H1 (cell line): ENCODE results near the gene NPIPA1. TPM values are rescaled to one million over a fixed set of nuclear protein-coding genes. Genes with fewer than 3 reads are reported as not detected.
"Not testable (repeated sequence)": the region's sequence is repeated elsewhere in the genome, so short reads cannot be mapped to it uniquely, and the experiment has no call there.

ENCODE experiments used
- CTCF ChIA-PET: fragments of 300-600 bp; sonication (Branson Sonifier 250); formaldehyde crosslinking; loops from one replicate; lab custom pipeline; 2021; ENCODE audit not compliant: partially characterized antibody; lab: Charles Lee
- POLR2A ChIA-PET: fragments of 300-600 bp; sonication (Branson Sonifier 250); formaldehyde crosslinking; loops from one replicate; lab custom pipeline; 2021; ENCODE audit warnings: inconsistent platforms; ENCODE audit not compliant: partially characterized antibody; lab: Charles Lee
- DNase-seq, 2 experiments: peaks; one replicate each; pipeline versions ENCODE4 v3.0.0 to v3.0.0-alpha.2; 2010 to 2022; ENCODE audit warnings: low spot score in 2 of 2, low read depth in 1 of 2, mixed read lengths in 1 of 2
- FAIRE-seq: peaks from 2 replicates; lab custom pipeline; 2011; peaks lifted over from hg19 to GRCh38; lab: Jason Lieb, UNC
- H2AFZ ChIP-seq: 2 replicates; pipeline ENCODE4 v1.8.1; 2012; ENCODE audit warnings: low read length, inconsistent platforms
- H2AK5ac ChIP-seq: 2 replicates; pipeline ENCODE4 v1.6.1; 2013; ENCODE audit warnings: low read depth, low read length
- H2BK120ac ChIP-seq: replicated peaks from 2 replicates; pipeline ENCODE3; 2013; ENCODE audit warnings: low read depth, low read length, inconsistent platforms
- H2BK12ac ChIP-seq: 2 replicates; pipeline ENCODE4 v1.6.1; 2013; ENCODE audit warnings: low read depth, low read length
- H2BK15ac ChIP-seq: 2 replicates; pipeline ENCODE4 v1.6.1; 2013; ENCODE audit warnings: low read length
- H2BK20ac ChIP-seq: 2 replicates; pipeline ENCODE4 v1.6.1; 2013; ENCODE audit warnings: low read length
- H2BK5ac ChIP-seq: 2 replicates; pipeline ENCODE4 v1.6.1; 2013; ENCODE audit warnings: low read depth, low read length
- H3K14ac ChIP-seq: 2 replicates; pipeline ENCODE4 v1.6.1; 2013; ENCODE audit warnings: inconsistent platforms; ENCODE audit not compliant: insufficient read length
- H3K18ac ChIP-seq: 2 replicates; pipeline ENCODE4 v1.6.1; 2013; ENCODE audit warnings: low read length; ENCODE audit errors: extremely low read depth
- H3K23ac ChIP-seq: 2 replicates; pipeline ENCODE4 v1.6.1; 2013; ENCODE audit warnings: inconsistent platforms; ENCODE audit not compliant: insufficient read length
- H3K23me2 ChIP-seq: 2 replicates; pipeline ENCODE4 v1.6.1; 2013; ENCODE audit warnings: low read depth, low read length
- H3K27ac ChIP-seq: 2 replicates; pipeline ENCODE4 v1.6.1; 2011; ENCODE audit warnings: low read depth, low read length, inconsistent platforms
- H3K27me3 ChIP-seq, 4 experiments: replicated peaks in 1 of 4; 1 replicate in 1 of 4; 2 replicates in 3 of 4; pipeline versions ENCODE4 v1.6.1 to v1.8.1; 2011 to 2013; ENCODE audit warnings: low read length in 3 of 4, mild to moderate bottlenecking in 3 of 4, inconsistent platforms in 2 of 4, mixed read lengths in 2 of 4, moderate library complexity in 1 of 4; ENCODE audit not compliant: control insufficient read depth in 3 of 4, insufficient read depth in 3 of 4; ENCODE audit errors: extremely low read depth in 1 of 4
- H3K36me3 ChIP-seq, 4 experiments: 2 replicates each; pipeline versions ENCODE4 v1.6.1 to v1.8.1; 2011 to 2013; ENCODE audit warnings: mild to moderate bottlenecking in 4 of 4, low read length in 3 of 4, moderate library complexity in 2 of 4, control low read depth in 1 of 4, inconsistent platforms in 1 of 4; ENCODE audit not compliant: insufficient read depth in 4 of 4, control insufficient read depth in 2 of 4
- H3K4ac ChIP-seq: replicated peaks from 2 replicates; pipeline ENCODE3; 2013; ENCODE audit warnings: low read length, low read depth, mixed read lengths, inconsistent platforms; ENCODE audit not compliant: insufficient read length
- H3K4me1 ChIP-seq, 4 experiments: replicated peaks in 1 of 4; 1 replicate in 1 of 4; 2 replicates in 3 of 4; pipeline versions ENCODE4 v1.6.1 to v1.8.1; 2011 to 2013; ENCODE audit warnings: low read length in 3 of 4, inconsistent platforms in 2 of 4, mixed read lengths in 1 of 4; ENCODE audit not compliant: insufficient read depth in 4 of 4, control insufficient read depth in 3 of 4
- H3K4me2 ChIP-seq, 2 experiments: 2 replicates each; pipeline versions ENCODE4 v1.6.1 to v1.8.1; 2011 to 2013; ENCODE audit warnings: low read depth in 2 of 2, low read length in 2 of 2, control low read depth in 1 of 2, inconsistent platforms in 1 of 2, mild to moderate bottlenecking in 1 of 2; ENCODE audit not compliant: insufficient read depth in 1 of 2
- H3K4me3 ChIP-seq, 4 experiments: fragments of 200-600, 300-600 bp in 1 of 4; sonication (generic), shearing (Covaris generic), sonication (Bioruptor Twin) in 1 of 4; 2 replicates each; pipeline versions ENCODE4 v1.5.1 to v1.8.1; 2011 to 2016; ENCODE audit warnings: low read length in 4 of 4, low read depth in 3 of 4, control low read depth in 2 of 4, inconsistent platforms in 2 of 4, mild to moderate bottlenecking in 2 of 4, mixed read lengths in 1 of 4, moderate library complexity in 1 of 4; ENCODE audit not compliant: insufficient read depth in 2 of 4; ENCODE audit errors: extremely low read depth in 1 of 4
- H3K56ac ChIP-seq: replicated peaks from 2 replicates; pipeline ENCODE3; 2013; ENCODE audit warnings: low read depth, mild to moderate bottlenecking, mixed read lengths, low read length, inconsistent platforms; ENCODE audit not compliant: insufficient read length
- H3K79me1 ChIP-seq: 2 replicates; pipeline ENCODE4 v1.6.1; 2013; ENCODE audit warnings: low read depth, low read length, control low read depth
- H3K79me2 ChIP-seq, 2 experiments: 2 replicates each; pipeline versions ENCODE4 v1.6.1 to v1.8.1; 2012 to 2013; ENCODE audit warnings: low read length in 2 of 2, mild to moderate bottlenecking in 2 of 2, inconsistent platforms in 1 of 2; ENCODE audit not compliant: insufficient read depth in 2 of 2, control insufficient read depth in 1 of 2
- H3K9ac ChIP-seq, 4 experiments: replicated peaks in 1 of 4; 1 replicate in 1 of 4; 2 replicates in 3 of 4; pipeline versions ENCODE4 v1.6.1 to v1.8.1; 2011 to 2013; ENCODE audit warnings: low read depth in 3 of 4, low read length in 3 of 4, control low read depth in 2 of 4, mild to moderate bottlenecking in 2 of 4, moderate library complexity in 2 of 4, inconsistent platforms in 1 of 4; ENCODE audit errors: extremely low read depth in 1 of 4
- H3K9me3 ChIP-seq, 2 experiments: 2 replicates each; pipeline versions ENCODE4 v1.6.1 to v1.8.1; 2012 to 2013; ENCODE audit warnings: mild to moderate bottlenecking in 2 of 2, moderate library complexity in 2 of 2, control low read depth in 1 of 2, inconsistent platforms in 1 of 2, low read depth in 1 of 2, low read length in 1 of 2, mixed read lengths in 1 of 2; ENCODE audit not compliant: insufficient read depth in 2 of 2
- H4K20me1 ChIP-seq, 2 experiments: replicated peaks in 1 of 2; 2 replicates each; pipeline versions ENCODE3 to v1.8.1; 2011 to 2013; ENCODE audit warnings: inconsistent platforms in 2 of 2, low read length in 2 of 2, mild to moderate bottlenecking in 1 of 2; ENCODE audit not compliant: insufficient read depth in 2 of 2, control insufficient read depth in 1 of 2
- H4K5ac ChIP-seq: 2 replicates; pipeline ENCODE4 v1.6.1; 2013; ENCODE audit warnings: low read length, low read depth, mixed read lengths, inconsistent platforms; ENCODE audit not compliant: insufficient read length
- H4K8ac ChIP-seq: 2 replicates; pipeline ENCODE4 v1.8.0; 2013; ENCODE audit warnings: mild to moderate bottlenecking, moderate library complexity, low read length, inconsistent platforms; ENCODE audit not compliant: insufficient read depth; ENCODE audit errors: extremely low read depth
- H4K91ac ChIP-seq: replicated peaks from 2 replicates; pipeline ENCODE3; 2013; ENCODE audit warnings: low read length, mixed read lengths, inconsistent platforms; ENCODE audit not compliant: insufficient read length
- WGBS, 2 experiments: shearing (Covaris generic) in 1 of 2; methylation state at CpG; one replicate each; pipeline versions ENCODE4 v1.1.6 to v1.1.7; 2013 to 2015; ENCODE audit warnings: low lambda C conversion rate in 2 of 2, mixed read lengths in 2 of 2, inconsistent platforms in 1 of 2, low coverage in 1 of 2, missing lambda C conversion rate in 1 of 2; ENCODE audit not compliant: insufficient replicate concordance in 2 of 2, insufficient coverage in 1 of 2, insufficient read length in 1 of 2; ENCODE audit errors: extremely low coverage in 1 of 2, missing lambda C conversion rate in 1 of 2; 5-methylcytosine and 5-hydroxymethylcytosine counted together
- polyA plus RNA-seq, 7 experiments: library from polyadenylated mRNA; depleted of rRNA in 3 of 7; stranded (reverse) in 5 of 7; unstranded in 2 of 7; fragments of >200 nt in 5 of 7; fragments of 200-250 nt in 2 of 7; gene quantifications; 1 replicate in 5 of 7; 2 replicates in 1 of 7; 4 replicates in 1 of 7; pipeline versions ENCODE4 v1.2.1 to v1.2.3, GENCODE V29; 2011 to 2013; ENCODE audit warnings: missing spikeins in 2 of 7, mixed read lengths in 2 of 7
- total RNA-seq: library from RNA; stranded (reverse); fragmentation: NEBNext Ultra II Directional; extraction: Animal tissue kit (Norgen Biotek cat#: 25700); gene quantifications from 2 replicates; pipeline ENCODE4 v1.2.1, GENCODE V29; 2021

The NPIPA1 gene
- total and polyA plus RNA-seq, 2 of the 8 experiments (the other 6 are each of a cell fraction or from before 2014, with no cell fraction given), result 60.0 to 97.8 TPM

GRCh38 chr16:14932581-14933375, 4.5 kb upstream of the NPIPA1 start:
- H3K27me3 ChIP-seq, H3K4ac ChIP-seq, H2BK15ac ChIP-seq, H3K4me1 ChIP-seq, POLR2A ChIA-PET, H3K56ac ChIP-seq, H3K4me3 ChIP-seq, H3K23me2 ChIP-seq, H2BK12ac ChIP-seq, H4K20me1 ChIP-seq, H2AFZ ChIP-seq, H2BK120ac ChIP-seq, H3K36me3 ChIP-seq, H4K5ac ChIP-seq, CTCF ChIA-PET, H3K27ac ChIP-seq, H3K4me2 ChIP-seq, H3K79me2 ChIP-seq, H3K79me1 ChIP-seq, FAIRE-seq, H3K9ac ChIP-seq, H2BK20ac ChIP-seq, H3K14ac ChIP-seq, H4K91ac ChIP-seq, H3K18ac ChIP-seq, H4K8ac ChIP-seq, H2BK5ac ChIP-seq, DNase-seq, H3K23ac ChIP-seq, H2AK5ac ChIP-seq, H3K9me3 ChIP-seq: not testable (repeated sequence)
- 93% methylated on average over 9 of the region's 47 CpGs; no CpG with 5 or more reads in 1 of the 2 experiments for WGBS, 2 experiments

DNA sequence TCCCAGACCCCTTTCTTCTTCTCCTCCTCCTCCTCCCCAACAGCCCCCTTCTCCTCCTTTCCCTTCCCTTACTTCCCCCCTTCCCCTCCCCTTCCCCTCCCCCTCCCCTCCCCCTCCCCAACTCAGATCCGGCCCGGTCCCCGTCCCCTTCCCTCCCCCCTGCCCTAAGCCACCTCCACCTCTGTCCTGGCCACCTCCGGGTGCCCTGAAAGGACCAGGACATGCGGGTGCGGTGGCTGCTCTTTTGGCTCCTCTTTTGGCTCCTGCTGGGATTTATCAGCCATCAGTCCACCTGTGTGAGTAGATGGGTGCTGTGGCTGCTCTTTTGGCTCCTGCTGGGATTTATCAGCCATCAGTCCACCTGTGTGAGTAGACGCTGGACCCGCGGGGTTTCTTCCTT, 751 bp downstream of the NPIPA1 start:
- H2BK15ac ChIP-seq, DNase-seq, H4K91ac ChIP-seq, H2BK12ac ChIP-seq, H2AK5ac ChIP-seq, H2BK20ac ChIP-seq, H4K8ac ChIP-seq, H3K4me2 ChIP-seq, FAIRE-seq, H3K79me1 ChIP-seq, H3K9me3 ChIP-seq, H3K18ac ChIP-seq, H2BK5ac ChIP-seq, H3K14ac ChIP-seq, CTCF ChIA-PET, H3K23ac ChIP-seq, H3K9ac ChIP-seq, H3K79me2 ChIP-seq, H3K27me3 ChIP-seq, H3K56ac ChIP-seq, H4K20me1 ChIP-seq, H3K23me2 ChIP-seq, H3K4ac ChIP-seq, H3K4me1 ChIP-seq, H3K4me3 ChIP-seq, H4K5ac ChIP-seq, POLR2A ChIA-PET, H3K36me3 ChIP-seq, H2BK120ac ChIP-seq, H2AFZ ChIP-seq, H3K27ac ChIP-seq: not testable (repeated sequence)
- 87% methylated on average over 3 of the region's 9 CpGs; no CpG with 5 or more reads in 1 of the 2 experiments for WGBS, 2 experiments
